ENCODE measurements around the gene CXADR. TPM values are rescaled to one million over a fixed set of nuclear protein-coding genes. Genes with fewer than 3 reads are reported as not detected.
"Not testable (repeated sequence)": the region's sequence is repeated elsewhere in the genome, so short reads cannot be mapped to it uniquely, and the experiment has no call there.

Gene CXADR
- total RNA-seq, 3 donors from 2014 or later: 31.5 to 85.9 (median 85.4) TPM

GRCh38 chr21:17519965-17520609, 7.2 kb downstream of the CXADR start:
- TF ChIP-seq CTCF (IDR thresholded peaks at IDR 0.05): no peak
- Histone ChIP-seq H3K9me3 (no peaks in the 10 kb centered on the region), H3K36me3 (ENCODE audit: low read depth) (no peaks in the 10 kb centered on the region), H3K4me3 (no peak overlapping the region), H3K4me1 (ENCODE audit: low read depth) (peaks cover 20% of the 10 kb centered on the region)
- ATAC-seq (no peak), DNase-seq (no peak)
- intact Hi-C loops (cut with DNase I, micrococcal nuclease): loop anchor here in 1 of 2 donors (10.0 kb wide), 1 partner anchor 85 kb away; no protein-coding TSS in a partner anchor

GRCh38 chr21:17523007-17523451, 10.2 kb downstream of the CXADR start:
- ATAC-seq: peak; percentile 96
- no peak overlapping the region for H3K4me3 ChIP-seq
- DNase-seq: peak in 1 of 3 donors; percentile 61
- H3K9me3 ChIP-seq: no peaks in the 10 kb centered on the region
- H3K4me1 ChIP-seq (ENCODE audit: low read depth): peaks cover 20% of the 10 kb centered on the region
- intact Hi-C loops (cut with DNase I, micrococcal nuclease): loop anchor here in 1 of 2 donors (10.0 kb wide), 1 partner anchor 88 kb away; no protein-coding TSS in a partner anchor
- no peak for TF ChIP-seq CTCF (IDR thresholded peaks at IDR 0.05)
- no peaks in the 10 kb centered on the region for H3K36me3 ChIP-seq (ENCODE audit: low read depth)

DNA sequence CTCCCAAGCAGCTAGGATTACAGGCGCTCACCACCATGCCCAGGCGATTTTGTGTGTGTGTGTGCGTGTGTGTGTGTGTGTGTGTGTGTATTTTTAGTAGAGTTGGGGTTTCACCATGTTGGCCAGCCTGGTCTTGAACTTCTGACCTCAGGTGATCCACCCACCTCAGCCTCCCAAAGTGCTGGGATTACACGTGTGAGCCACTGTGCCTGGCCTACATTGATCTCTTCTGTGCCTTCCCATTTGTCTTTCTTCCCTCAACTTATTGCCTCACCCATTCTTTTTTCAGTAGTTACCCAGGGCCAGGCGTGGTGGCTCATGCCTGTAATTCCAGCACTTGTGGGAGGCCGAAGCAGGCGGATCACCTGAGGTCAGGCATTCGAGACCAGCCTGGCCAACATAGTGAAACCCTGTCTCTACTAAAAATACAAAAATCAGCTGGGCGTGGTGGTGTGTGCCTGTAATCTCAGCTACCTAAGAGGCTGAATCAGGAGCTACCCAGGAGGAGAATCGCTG, 11.2 kb downstream of the CXADR start:
- H3K4me3 ChIP-seq; DNase-seq; H3K9me3 ChIP-seq; H3K36me3 ChIP-seq (ENCODE audit: low read depth); ATAC-seq: not testable (repeated sequence)
- intact Hi-C loops (cut with DNase I, micrococcal nuclease): loop anchor here in 1 of 2 donors (10.0 kb wide), 1 partner anchor 89 kb away; no protein-coding TSS in a partner anchor
- H3K4me1 ChIP-seq (ENCODE audit: low read depth): peaks cover 20% of the 10 kb centered on the region

GRCh38 chr21:17524635-17525034, 11.8 kb downstream of the CXADR start:
- no peak for TF ChIP-seq CTCF (IDR thresholded peaks at IDR 0.05)
- peaks cover 20% of the 10 kb centered on the region for H3K4me1 ChIP-seq (ENCODE audit: low read depth)
- no peak for DNase-seq
- no peaks in the 10 kb centered on the region for H3K36me3 ChIP-seq (ENCODE audit: low read depth)
- no peak for ATAC-seq
- H3K9me3 ChIP-seq: no peaks in the 10 kb centered on the region
- intact Hi-C loops (cut with DNase I, micrococcal nuclease): loop anchor here in 1 of 2 donors (10.0 kb wide), 1 partner anchor 90 kb away; no protein-coding TSS in a partner anchor
- H3K4me3 ChIP-seq: no peak overlapping the region

- no peak for TF ChIP-seq CTCF (IDR thresholded peaks at IDR 0.05)
- Histone ChIP-seq H3K9me3 (no peaks in the 10 kb centered on the region), H3K4me3 (no peak overlapping the region), H3K4me1 (ENCODE audit: low read depth) (peaks cover 20% of the 10 kb centered on the region), H3K36me3 (ENCODE audit: low read depth) (no peaks in the 10 kb centered on the region)
- no peak for DNase-seq
- intact Hi-C loops (cut with DNase I, micrococcal nuclease): loop anchor here in 1 of 2 donors (10.0 kb wide), 1 partner anchor 92 kb away; no protein-coding TSS in a partner anchor
- no peak for ATAC-seq
These were observed 13.9 kb downstream of the CXADR start for GRCh38 chr21:17526776-17527175.

DNA sequence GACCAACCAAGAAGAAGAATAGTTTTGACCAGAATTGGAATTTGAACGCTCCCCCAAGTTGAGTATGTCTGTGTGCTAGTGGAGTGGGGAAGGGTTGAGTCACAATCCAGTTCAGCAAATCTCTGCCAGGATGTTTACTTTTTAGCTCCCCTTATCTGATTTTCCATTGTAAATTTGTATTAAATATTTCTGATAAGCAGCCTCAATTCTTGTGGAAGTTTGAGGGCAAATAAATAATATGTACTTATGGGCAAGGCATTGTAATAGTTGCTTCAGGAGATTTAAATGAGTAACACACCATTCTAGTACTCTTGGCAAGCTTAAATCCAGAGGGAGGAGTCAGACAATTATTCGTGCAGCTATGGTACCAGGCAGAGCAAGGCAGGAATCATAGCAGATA, 14.4 kb downstream of the CXADR start:
- no peak overlapping the region for H3K4me3 ChIP-seq
- H3K4me1 ChIP-seq (ENCODE audit: low read depth): peaks cover 19% of the 10 kb centered on the region
- H3K36me3 ChIP-seq (ENCODE audit: low read depth): no peaks in the 10 kb centered on the region
- intact Hi-C loops (cut with DNase I, micrococcal nuclease): loop anchor here in 1 of 2 donors (10.0 kb wide), 1 partner anchor 92 kb away; no protein-coding TSS in a partner anchor
- ATAC-seq (no peak), DNase-seq (no peak)
- no peak for TF ChIP-seq CTCF (IDR thresholded peaks at IDR 0.05)
- no peaks in the 10 kb centered on the region for H3K9me3 ChIP-seq

All from mucosa of descending colon (tissue), 3 donors.